GM19025 (cell line): ENCODE results near the gene ARHGAP10.
"Not testable (repeated sequence)": the region's sequence is repeated elsewhere in the genome, so short reads cannot be mapped to it uniquely, and the experiment has no call there.

Experiments
- ATAC-seq: cut with Tn5 transposase; IDR thresholded peaks from one replicate; pipeline ENCODE4 v1.9.1; 2021; ENCODE audit warnings: mild to moderate bottlenecking, low read depth, moderate library complexity; ENCODE audit not compliant: unreplicated experiment

ARHGAP10 gene

GRCh38 chr4:148077581-148077980 is 345.7 kb downstream of the ARHGAP10 start:
- no peak for ATAC-seq

- ATAC-seq: no peak
Observed at GRCh38 chr4:148078061-148078460, 346.2 kb downstream of the ARHGAP10 start.

- ATAC-seq: no peak
Observed at GRCh38 chr4:148079961-148080360, 348.1 kb downstream of the ARHGAP10 start.

- no peak for ATAC-seq
Observed at GRCh38 chr4:148081267-148081666, 349.4 kb downstream of the ARHGAP10 start.

GRCh38 chr4:148081745-148082144 is 349.9 kb downstream of the ARHGAP10 start:
- no peak for ATAC-seq

- ATAC-seq: not testable (repeated sequence)
Observed at GRCh38 chr4:148083073-148083472, 351.2 kb downstream of the ARHGAP10 start.

GRCh38 chr4:148089624-148090023 is 357.7 kb downstream of the ARHGAP10 start:
- no peak for ATAC-seq

- ATAC-seq: no peak
Observed at GRCh38 chr4:148090029-148090428, 358.1 kb downstream of the ARHGAP10 start.

GRCh38 chr4:148090503-148091476 is 358.9 kb downstream of the ARHGAP10 start:
- ATAC-seq: no peak

GRCh38 chr4:148091896-148092295 is 360.0 kb downstream of the ARHGAP10 start:
- ATAC-seq: no peak

- no peak for ATAC-seq
Observed at GRCh38 chr4:148092316-148093014, 360.6 kb downstream of the ARHGAP10 start.

- no peak for ATAC-seq
Observed at GRCh38 chr4:148093065-148093464, 361.2 kb downstream of the ARHGAP10 start.

- ATAC-seq: no peak
Observed at GRCh38 chr4:148094149-148094548, 362.3 kb downstream of the ARHGAP10 start.

- no peak for ATAC-seq
Observed at GRCh38 chr4:148095346-148095923, 363.5 kb downstream of the ARHGAP10 start.

GRCh38 chr4:148097801-148098200 is 365.9 kb downstream of the ARHGAP10 start:
- ATAC-seq: no peak

- ATAC-seq: no peak
Observed at GRCh38 chr4:148101235-148101634, 369.3 kb downstream of the ARHGAP10 start.

GRCh38 chr4:148101790-148102189 is 369.9 kb downstream of the ARHGAP10 start:
- no peak for ATAC-seq

GRCh38 chr4:148103597-148104355 is 371.9 kb downstream of the ARHGAP10 start:
- ATAC-seq: no peak

GRCh38 chr4:148108766-148109165 is 376.9 kb downstream of the ARHGAP10 start:
- ATAC-seq: no peak

- ATAC-seq: no peak
Observed at GRCh38 chr4:148109216-148109615, 377.3 kb downstream of the ARHGAP10 start.
